ENCODE data around the gene RHOJ.
"Not testable (repeated sequence)": the region's sequence is repeated elsewhere in the genome, so short reads cannot be mapped to it uniquely, and the experiment has no call there.

The RHOJ gene

DNA sequence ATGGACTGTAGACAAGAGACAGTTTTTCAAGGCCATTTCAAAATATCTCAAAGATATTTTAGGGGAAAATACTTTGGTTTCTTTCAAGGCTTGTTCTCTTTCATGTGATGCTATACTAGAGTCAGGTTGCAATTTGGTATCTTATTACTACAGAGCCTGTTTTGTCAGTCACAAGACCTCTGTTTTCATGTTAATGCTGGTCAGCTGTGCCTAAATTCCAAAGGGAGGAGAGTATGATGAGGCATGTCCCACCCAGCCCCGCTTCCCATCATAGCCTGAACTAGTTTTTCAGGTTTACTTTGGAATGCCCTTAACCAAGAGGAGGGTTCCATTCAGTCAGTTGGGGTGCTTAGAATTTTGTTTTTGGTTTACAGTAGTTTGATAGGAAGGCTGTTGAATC is 61.9 kb downstream of the RHOJ start:
- peak; percentile 54 for DNase-seq (ENCODE audit: low read depth, low spot score)

DNA sequence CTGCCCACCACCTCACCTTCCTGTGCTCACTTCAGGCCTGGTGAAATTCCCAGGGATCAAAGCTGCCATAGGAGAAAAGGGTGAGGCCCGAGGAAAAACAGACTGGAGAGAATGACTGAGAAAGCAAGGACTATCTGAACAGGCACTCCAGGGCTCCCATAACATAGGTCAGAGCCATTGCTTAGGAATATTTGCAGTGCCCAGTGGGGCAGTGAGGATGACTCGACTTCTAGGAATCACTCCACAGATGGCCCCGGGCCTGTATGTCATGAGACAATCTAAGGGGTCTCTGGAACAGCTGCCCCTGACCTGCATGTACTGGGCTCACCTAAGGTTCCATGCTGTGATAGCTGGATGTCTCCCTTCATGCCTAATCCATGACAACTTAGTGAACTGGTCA is 62.9 kb downstream of the RHOJ start:
- DNase-seq (ENCODE audit: low read depth, low spot score) = no peak

GRCh38 chr14:63268771-63269170 is 64.5 kb downstream of the RHOJ start:
- DNase-seq (ENCODE audit: low read depth, low spot score) = no peak

DNA sequence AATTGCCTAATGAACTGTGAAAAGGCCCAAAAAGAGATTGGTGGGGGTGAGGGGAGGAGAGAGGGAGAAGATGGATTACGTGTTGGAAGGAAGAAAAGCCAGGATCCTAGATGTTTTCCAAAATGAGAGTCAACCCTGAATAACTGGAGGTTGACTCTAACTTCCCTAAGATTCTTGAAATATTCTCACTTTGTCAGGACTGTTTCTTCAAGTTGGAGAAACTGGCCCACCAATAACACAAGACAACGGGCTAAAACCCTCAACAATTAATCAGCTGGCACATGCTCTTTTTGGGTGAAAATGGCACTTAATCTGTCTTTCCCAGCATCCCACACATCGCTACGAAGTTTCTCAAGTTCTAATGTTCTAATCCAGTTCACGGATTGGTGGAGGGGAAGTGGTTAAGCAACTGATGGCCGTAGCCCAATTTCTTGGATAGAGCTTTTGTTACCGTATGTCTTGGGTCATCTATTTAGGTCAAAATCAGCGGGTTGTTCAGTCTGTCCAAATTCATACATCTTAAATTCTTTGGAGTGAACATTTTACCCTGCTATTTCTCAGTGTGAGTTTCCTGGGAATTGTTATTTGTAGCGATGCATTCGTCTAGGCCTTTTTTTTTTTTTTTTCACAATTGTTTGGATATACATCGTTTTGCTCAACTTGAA is 65.5 kb downstream of the RHOJ start:
- no peak for DNase-seq (ENCODE audit: low read depth, low spot score)

DNA sequence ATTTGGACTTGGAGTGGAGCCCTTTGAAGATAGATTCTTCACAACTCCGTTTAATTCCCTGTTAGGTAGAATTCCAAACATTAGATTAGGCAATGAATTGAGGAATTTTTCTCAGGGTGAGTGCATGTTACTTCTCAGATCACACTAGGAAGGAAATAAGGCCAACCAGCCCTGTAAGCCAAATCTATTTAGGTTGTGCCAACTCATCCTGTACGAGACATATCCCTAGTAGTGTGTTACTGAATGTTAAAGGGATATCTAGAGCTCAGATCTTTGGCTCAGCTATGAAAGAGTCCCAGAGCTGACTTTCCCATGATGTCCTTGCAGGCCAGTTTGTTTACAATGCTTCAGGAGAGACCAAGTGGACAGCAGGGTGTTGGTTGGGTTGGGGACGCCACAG is 68.9 kb downstream of the RHOJ start:
- DNase-seq (ENCODE audit: low read depth, low spot score) = no peak

- DNase-seq (ENCODE audit: low read depth, low spot score) = no peak
These were observed 69.7 kb downstream of the RHOJ start for GRCh38 chr14:63273717-63274655.

- no peak for DNase-seq (ENCODE audit: low read depth, low spot score)
These were observed 71.4 kb downstream of the RHOJ start for GRCh38 chr14:63275611-63276010.

GRCh38 chr14:63276016-63276415 is 71.8 kb downstream of the RHOJ start:
- DNase-seq (ENCODE audit: low read depth, low spot score) = no peak

GRCh38 chr14:63276492-63277342 is 72.5 kb downstream of the RHOJ start:
- DNase-seq (ENCODE audit: low read depth, low spot score) = no peak

DNA sequence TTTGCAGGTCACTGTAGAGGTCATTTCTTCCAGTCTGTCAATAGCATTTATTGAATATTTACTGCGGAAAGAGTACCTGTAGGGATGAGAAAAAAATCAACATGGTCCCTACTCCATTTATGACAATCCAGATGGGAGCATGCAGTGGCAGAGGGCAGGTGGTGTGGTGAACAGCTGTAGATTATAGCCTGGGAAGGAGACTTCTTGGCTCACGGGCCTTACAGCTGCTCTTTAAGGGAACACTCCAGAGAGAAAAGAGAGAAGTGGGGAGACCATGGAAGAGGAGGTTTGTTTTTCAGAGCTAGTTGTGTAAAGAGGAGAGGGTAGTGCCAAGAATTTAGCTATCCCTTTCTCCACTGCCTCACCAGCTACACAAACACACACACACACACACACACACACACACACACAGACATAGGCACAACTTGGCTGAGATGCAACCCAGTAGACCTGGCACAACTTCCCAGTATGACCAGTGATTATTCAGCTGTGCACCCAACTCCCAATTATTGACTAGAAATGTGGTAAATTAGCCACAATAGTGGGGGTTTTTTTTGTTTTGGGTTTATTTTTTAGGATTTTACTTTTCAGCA is 73.4 kb downstream of the RHOJ start:
- DNase-seq (ENCODE audit: low read depth, low spot score) = no peak

- DNase-seq (ENCODE audit: low read depth, low spot score) = not testable (repeated sequence)
These were observed 75.7 kb downstream of the RHOJ start for GRCh38 chr14:63279933-63280332.

- DNase-seq (ENCODE audit: low read depth, low spot score) = no peak
These were observed 79.0 kb downstream of the RHOJ start for GRCh38 chr14:63282997-63283883.

DNA sequence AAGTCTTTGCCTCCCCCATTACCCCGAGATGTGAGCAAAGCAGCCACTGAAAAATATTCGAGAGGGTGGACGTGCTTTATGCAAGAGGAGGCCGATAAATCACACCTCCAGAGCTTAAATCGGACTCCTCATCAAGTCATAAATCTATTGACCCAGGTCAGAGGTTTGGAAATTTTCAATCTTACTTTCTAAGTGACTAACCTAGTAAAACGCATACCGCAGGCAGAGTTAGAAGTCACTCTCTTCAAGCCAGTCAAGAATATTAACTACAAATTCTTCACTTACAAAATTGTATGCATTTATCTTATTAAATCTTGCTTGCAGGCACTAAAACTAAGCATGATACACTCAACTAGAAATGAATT is 79.6 kb downstream of the RHOJ start:
- DNase-seq (ENCODE audit: low read depth, low spot score) = no peak

GRCh38 chr14:63286071-63286470 is 81.8 kb downstream of the RHOJ start:
- DNase-seq (ENCODE audit: low read depth, low spot score) = no peak

DNA sequence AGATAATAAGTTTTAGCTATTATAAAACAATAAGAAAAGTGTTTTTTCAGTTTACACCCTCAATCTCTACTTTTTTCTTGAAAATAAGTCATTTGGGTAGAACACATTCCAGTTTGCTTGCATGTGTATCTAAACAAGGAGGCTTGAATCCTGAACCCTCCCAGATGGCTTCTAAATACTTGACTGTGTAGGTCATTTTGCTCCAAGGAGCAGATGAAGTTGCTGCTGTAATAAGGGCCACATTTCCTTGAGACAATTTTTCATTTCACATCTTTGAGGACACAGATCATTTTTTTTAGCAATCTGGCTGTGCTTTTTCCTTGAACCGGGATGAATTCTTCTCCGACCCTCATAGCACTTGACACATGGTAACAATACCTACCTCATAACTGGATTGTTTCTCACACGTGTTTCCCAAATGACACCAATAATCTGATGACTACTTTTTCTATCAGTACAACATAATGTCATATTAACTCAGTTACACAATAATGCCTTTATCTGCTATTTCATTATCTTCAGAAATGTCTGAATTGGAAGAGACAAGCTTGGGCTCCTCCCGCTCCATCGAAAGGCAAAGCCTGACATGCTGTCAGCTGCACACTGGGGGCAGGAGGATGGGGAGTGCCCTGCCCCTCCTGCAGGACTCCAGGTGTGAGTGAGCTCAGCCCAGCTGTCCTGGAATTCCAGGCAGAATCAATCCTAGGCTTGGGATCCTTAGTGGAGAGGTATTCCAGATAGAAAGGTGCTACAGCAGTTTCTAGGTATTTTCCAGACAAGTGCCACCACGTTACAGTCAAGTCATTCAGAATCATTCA is 83.6 kb downstream of the RHOJ start:
- DNase-seq (ENCODE audit: low read depth, low spot score) = no peak

DNA sequence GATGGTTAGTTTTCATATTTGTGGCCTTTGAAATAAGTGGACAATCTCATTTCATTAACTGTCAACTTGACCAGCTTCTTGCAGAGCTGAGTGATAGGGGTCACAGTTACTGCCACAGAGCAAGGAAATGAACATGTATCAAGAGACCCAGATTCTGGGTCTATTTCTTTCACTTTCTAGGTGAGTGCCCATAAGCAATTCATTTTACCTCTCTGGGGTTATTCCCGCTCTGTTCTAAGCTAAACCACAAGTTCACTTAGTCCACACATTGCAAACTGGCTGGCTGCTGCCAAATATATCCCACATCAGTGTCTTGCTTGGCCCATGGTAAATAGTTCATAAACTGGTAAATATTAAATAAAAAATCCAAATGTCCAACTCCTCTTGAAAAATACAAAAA is 84.6 kb downstream of the RHOJ start:
- DNase-seq (ENCODE audit: low read depth, low spot score) = no peak

- no peak for DNase-seq (ENCODE audit: low read depth, low spot score)
These were observed 86.6 kb downstream of the RHOJ start for GRCh38 chr14:63290741-63291430.

- DNase-seq (ENCODE audit: low read depth, low spot score) = no peak
These were observed 88.6 kb downstream of the RHOJ start for GRCh38 chr14:63292805-63293204.

DNA sequence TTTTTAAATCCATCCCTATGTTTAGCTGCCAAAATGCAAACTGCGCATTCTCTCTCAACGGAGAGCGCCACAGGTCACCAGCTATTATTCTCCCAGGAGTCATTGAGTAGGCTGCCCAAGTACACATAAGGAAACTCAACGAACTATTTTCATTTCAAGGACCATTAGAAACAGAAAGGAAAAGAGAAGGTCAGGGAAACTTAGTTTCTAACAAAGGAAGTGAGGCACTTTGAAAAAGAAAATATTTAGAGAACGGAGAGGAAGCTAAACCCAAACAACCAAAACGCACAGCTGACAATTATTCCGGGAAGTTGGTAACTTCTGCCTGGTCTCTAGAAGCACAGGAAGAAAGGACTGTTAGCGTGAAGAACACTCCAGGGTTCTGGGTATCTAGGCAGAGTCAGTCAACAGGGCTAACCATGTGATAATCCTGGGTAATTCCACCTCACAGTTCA is 91.0 kb downstream of the RHOJ start:
- no peak for DNase-seq (ENCODE audit: low read depth, low spot score)

All from iPS DF 19.7 (cell line).